Retinal pigment epithelial cell (primary cell): ENCODE results near the gene CFAP90.

Experiments
- DNase-seq: peaks from one replicate; pipeline ENCODE4 v3.0.0-alpha.2; 2010; ENCODE audit warnings: low read depth
- H3K4me3 ChIP-seq: 2 replicates; pipeline ENCODE4 v1.5.1; 2011; ENCODE audit warnings: mild to moderate bottlenecking, low read length, control low read depth, moderate library complexity
- CTCF ChIP-seq: conservative IDR thresholded peaks from 2 replicates; pipeline ENCODE4 v1.5.1; 2011; ENCODE audit warnings: low read depth, low read length, control low read depth, inconsistent platforms

CFAP90 gene

GRCh38 chr5:7802855-7803254 is 48.1 kb downstream of the CFAP90 start:
- TF ChIP-seq CTCF = no peak
- DNase-seq = no peak

GRCh38 chr5:7801891-7802614 is 48.9 kb downstream of the CFAP90 start:
- no peak for TF ChIP-seq CTCF
- no peak for DNase-seq

More at GRCh38 chr5:7802855-7803254, 48.1 kb downstream of the CFAP90 start:
- no peak overlapping the region for H3K4me3 ChIP-seq

GRCh38 chr5:7795306-7795705 is 55.6 kb downstream of the CFAP90 start:
- DNase-seq = no peak
- TF ChIP-seq CTCF = no peak
- no peak overlapping the region for H3K4me3 ChIP-seq

More at GRCh38 chr5:7801891-7802614, 48.9 kb downstream of the CFAP90 start:
- no peak overlapping the region for H3K4me3 ChIP-seq

- TF ChIP-seq CTCF = no peak
- DNase-seq = no peak
- H3K4me3 ChIP-seq = no peak overlapping the region
Measured at GRCh38 chr5:7794823-7795222, 56.1 kb downstream of the CFAP90 start.

- TF ChIP-seq CTCF = no peak
- no peak for DNase-seq
- H3K4me3 ChIP-seq = no peak overlapping the region
Measured at GRCh38 chr5:7794311-7794710, 56.6 kb downstream of the CFAP90 start.

- H3K4me3 ChIP-seq = no peak overlapping the region
- no peak for DNase-seq
- TF ChIP-seq CTCF = no peak
Measured at GRCh38 chr5:7793895-7794294, 57.0 kb downstream of the CFAP90 start.

- no peak for TF ChIP-seq CTCF
- DNase-seq = no peak
- no peak overlapping the region for H3K4me3 ChIP-seq
Measured at GRCh38 chr5:7789567-7789966, 61.4 kb downstream of the CFAP90 start.
